GM23338 (cell line): ENCODE data around the gene IRF8. TPM values are rescaled to one million over a fixed set of nuclear protein-coding genes. Genes with fewer than 3 reads are reported as not detected.

Source experiments
- microRNA-seq: library from miRNA; unstranded; fragments of <30 nt; microRNA quantifications from one replicate; pipeline ENCODE4, GENCODE V29; 2017
- polyA plus RNA-seq: library from polyadenylated mRNA; unstranded; fragments of >200 nt; fragmentation: Nextera tagmentation; extraction: Ambion mirVana; gene quantifications from 2 replicates; pipeline ENCODE4 v1.2.1, GENCODE V29; 2016
- small RNA-seq: library from RNA; depleted of rRNA; stranded (forward); fragments of <200 nt; gene quantifications from one replicate; pipeline ENCODE3, GENCODE V24; 2014; ENCODE audit warnings: low replicate concordance
- total RNA-seq: library from RNA; depleted of rRNA; stranded (reverse); fragments of >200 nt; shearing (Covaris generic); gene quantifications from 2 replicates; pipeline ENCODE4 v1.2.3, GENCODE V29; 2014; rRNA removed

IRF8 gene
- total and polyA plus RNA-seq, 2 experiments from 2014 or later: 0.47 to 2.8 TPM

Small RNA genes lying within 50 kb of the gene (microRNA-seq; reads per million reads assigned to microRNA genes)
- not detected for gene MIR6774

Small RNA genes lying within 50 kb of the gene (small RNA-seq; reads per million reads assigned to genes)
- gene MIR6774: not detected

Other genes starting within 250 kb of the IRF8 start
- gene GINS2, start 210.2 kb upstream of the IRF8 start, total RNA-seq: 35.0 and 40.5 TPM in 2 replicates
- 42.0 and 44.4 TPM in 2 replicates for gene GINS2, start 210.2 kb upstream of the IRF8 start, polyA plus RNA-seq
- gene C16orf74, start 148.1 kb upstream of the IRF8 start, total RNA-seq: 11.3 and 12.1 TPM in 2 replicates
- gene C16orf74, start 148.1 kb upstream of the IRF8 start, polyA plus RNA-seq: 19.0 and 19.1 TPM in 2 replicates
- 61.0 and 69.4 TPM in 2 replicates for gene EMC8, start 99.6 kb upstream of the IRF8 start, total RNA-seq
- 47.5 and 51.1 TPM in 2 replicates for gene EMC8, start 99.6 kb upstream of the IRF8 start, polyA plus RNA-seq
- gene COX4I1, start 99.5 kb upstream of the IRF8 start, total RNA-seq: 329 and 388 TPM in 2 replicates
- 1,008 and 1,053 TPM in 2 replicates for gene COX4I1, start 99.5 kb upstream of the IRF8 start, polyA plus RNA-seq